Measurements from ENCODE around the gene UBE2E3. TPM values are rescaled to one million over a fixed set of nuclear protein-coding genes. Genes with fewer than 3 reads are reported as not detected.
"Not testable (repeated sequence)": the region's sequence is repeated elsewhere in the genome, so short reads cannot be mapped to it uniquely, and the experiment has no call there.

Gene UBE2E3
- total and polyA plus RNA-seq, 2 experiments from 2014 or later, result 151 to 211 TPM

GRCh38 chr2:181037922-181038321 is 57.5 kb downstream of the UBE2E3 start:
- TF ChIP-seq EZH2phosphoT487 (IDR thresholded peaks at IDR 0.05; ENCODE audit: low read depth, severe bottlenecking, unreplicated experiment), result no peak
- no peak for TF ChIP-seq CTCF (IDR thresholded peaks at IDR 0.05; ENCODE audit: poor library complexity)
- TF ChIP-seq EZH2 (IDR thresholded peaks at IDR 0.05; ENCODE audit: borderline replicate concordance), result no peak
- Histone ChIP-seq H4K20me1 (ENCODE audit: insufficient read depth, poor library complexity, severe bottlenecking) (peaks cover 9% of the 10 kb centered on the region), H3K79me2 (peaks cover 73% of the 10 kb centered on the region), H3K4me3 (no peak overlapping the region), H3K9me2 (replicated peaks; ENCODE audit: insufficient read depth) (no peaks in the 10 kb centered on the region), H3K27me3 (no peaks in the 10 kb centered on the region), H3K4me2 (no peak overlapping the region), H3K9me3 (ENCODE audit: low read depth) (no peaks in the 10 kb centered on the region), H3K4me1 (ENCODE audit: insufficient read depth) (no peaks in the 10 kb centered on the region), H2AFZ (no peak overlapping the region), H3K36me3 (replicated peaks; ENCODE audit: insufficient read depth, low read depth) (no peaks in the 10 kb centered on the region), H3K27ac (no peak overlapping the region)
- no peak for DNase-seq (ENCODE audit: low spot score)
- 97% methylated on average over 1 of the region's 1 CpG for WGBS (ENCODE audit: low lambda C conversion rate, missing lambda C conversion rate)

DNA sequence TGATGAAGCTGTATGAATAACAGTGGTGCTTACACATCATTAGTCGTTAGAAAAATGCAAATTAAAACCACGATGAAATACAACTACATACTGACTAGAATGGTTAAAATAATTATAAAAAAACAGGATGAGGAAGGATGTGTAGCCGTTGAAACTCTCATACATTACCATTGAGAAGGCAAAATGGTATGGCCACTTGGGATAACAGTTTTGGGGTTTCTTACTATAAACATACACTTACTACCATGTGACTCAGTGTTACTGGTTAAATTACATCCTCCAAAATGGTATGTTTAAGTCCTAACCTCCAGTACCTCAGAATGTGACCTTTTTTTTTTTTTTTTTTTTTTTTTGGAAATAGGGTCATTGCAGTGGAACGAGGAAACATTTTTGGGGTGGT is 58.4 kb downstream of the UBE2E3 start:
- Histone ChIP-seq H3K9me2 (replicated peaks; ENCODE audit: insufficient read depth) (no peaks in the 10 kb centered on the region), H3K9me3 (ENCODE audit: low read depth) (no peaks in the 10 kb centered on the region), H3K4me1 (ENCODE audit: insufficient read depth) (no peaks in the 10 kb centered on the region), H3K79me2 (peaks cover 81% of the 10 kb centered on the region), H3K27me3 (no peaks in the 10 kb centered on the region), H3K36me3 (replicated peaks; ENCODE audit: insufficient read depth, low read depth) (no peaks in the 10 kb centered on the region), H2AFZ (no peak overlapping the region), H3K4me2 (no peak overlapping the region), H3K27ac (no peak overlapping the region), H4K20me1 (ENCODE audit: insufficient read depth, poor library complexity, severe bottlenecking) (peaks cover 9% of the 10 kb centered on the region), H3K4me3 (no peak overlapping the region)
- 96% methylated on average over 4 of the region's 4 CpGs for WGBS (ENCODE audit: low lambda C conversion rate, missing lambda C conversion rate)
- no peak for TF ChIP-seq EZH2 (IDR thresholded peaks at IDR 0.05; ENCODE audit: borderline replicate concordance)
- TF ChIP-seq EZH2phosphoT487 (IDR thresholded peaks at IDR 0.05; ENCODE audit: low read depth, severe bottlenecking, unreplicated experiment), result no peak
- TF ChIP-seq CTCF (IDR thresholded peaks at IDR 0.05; ENCODE audit: poor library complexity), result no peak
- no peak for DNase-seq (ENCODE audit: low spot score)

DNA sequence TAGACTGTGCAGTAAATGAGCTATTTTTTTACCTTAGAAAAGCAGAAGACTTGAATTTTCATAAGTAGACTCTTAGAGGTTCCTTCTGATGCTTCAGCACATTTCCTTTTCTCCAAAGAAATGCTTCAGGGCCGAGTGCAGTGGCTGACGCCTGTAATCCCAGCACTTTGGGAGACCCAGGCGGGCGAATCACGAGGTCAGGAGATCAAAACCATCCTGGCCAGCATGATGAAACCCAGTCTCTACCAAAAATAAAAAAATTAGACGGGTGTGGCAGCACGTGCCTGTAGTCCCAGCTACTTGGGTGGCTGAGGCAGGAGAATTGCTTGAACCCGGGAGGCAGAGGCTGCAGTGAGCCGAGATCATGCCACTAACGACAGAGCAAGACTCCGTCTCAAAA is 60.4 kb downstream of the UBE2E3 start:
- not testable (repeated sequence) for DNase-seq (ENCODE audit: low spot score); H3K27me3 ChIP-seq; H3K4me1 ChIP-seq (ENCODE audit: insufficient read depth); H3K4me2 ChIP-seq; H2AFZ ChIP-seq; H3K4me3 ChIP-seq; H3K36me3 ChIP-seq (replicated peaks; ENCODE audit: insufficient read depth, low read depth); H3K9me2 ChIP-seq (replicated peaks; ENCODE audit: insufficient read depth); H4K20me1 ChIP-seq (ENCODE audit: insufficient read depth, poor library complexity, severe bottlenecking); H3K9me3 ChIP-seq (ENCODE audit: low read depth); H3K27ac ChIP-seq
- WGBS (ENCODE audit: low lambda C conversion rate, missing lambda C conversion rate), result 94% methylated on average over 11 of the region's 11 CpGs
- peaks cover 84% of the 10 kb centered on the region for H3K79me2 ChIP-seq

- 97% methylated on average over 2 of the region's 2 CpGs for WGBS (ENCODE audit: low lambda C conversion rate, missing lambda C conversion rate)
- Histone ChIP-seq H4K20me1 (ENCODE audit: insufficient read depth, poor library complexity, severe bottlenecking) (peaks cover 2% of the 10 kb centered on the region), H3K27me3 (no peaks in the 10 kb centered on the region), H2AFZ (no peak overlapping the region), H3K4me1 (ENCODE audit: insufficient read depth) (no peaks in the 10 kb centered on the region), H3K79me2 (peaks cover 84% of the 10 kb centered on the region), H3K4me2 (no peak overlapping the region), H3K9me3 (ENCODE audit: low read depth) (no peaks in the 10 kb centered on the region), H3K4me3 (no peak overlapping the region), H3K36me3 (replicated peaks; ENCODE audit: insufficient read depth, low read depth) (no peaks in the 10 kb centered on the region), H3K27ac (no peak overlapping the region), H3K9me2 (replicated peaks; ENCODE audit: insufficient read depth) (no peaks in the 10 kb centered on the region)
- DNase-seq (ENCODE audit: low spot score), result no peak
- no peak for TF ChIP-seq EZH2phosphoT487 (IDR thresholded peaks at IDR 0.05; ENCODE audit: low read depth, severe bottlenecking, unreplicated experiment)
- TF ChIP-seq CTCF (IDR thresholded peaks at IDR 0.05; ENCODE audit: poor library complexity), result no peak
- no peak for TF ChIP-seq EZH2 (IDR thresholded peaks at IDR 0.05; ENCODE audit: borderline replicate concordance)
Measured at GRCh38 chr2:181041661-181042060, 61.3 kb downstream of the UBE2E3 start.

All from hepatocyte (in vitro differentiated cells).